GM20431 (cell line): ENCODE data around the gene SYT6.

Experiments
- in situ Hi-C: fragments of 300-500 bp; cut with MseI, MboI; formaldehyde crosslinking; loops from one replicate; pipeline ENCODE4 v1.15.0; 2020; ENCODE audit warnings: low sequenced_read_pairs; ENCODE audit not compliant: unreplicated experiment

SYT6 gene

GRCh38 chr1:114124644-114125043 is 29.0 kb downstream of the SYT6 start:
- in situ Hi-C loops = no loop called here

DNA sequence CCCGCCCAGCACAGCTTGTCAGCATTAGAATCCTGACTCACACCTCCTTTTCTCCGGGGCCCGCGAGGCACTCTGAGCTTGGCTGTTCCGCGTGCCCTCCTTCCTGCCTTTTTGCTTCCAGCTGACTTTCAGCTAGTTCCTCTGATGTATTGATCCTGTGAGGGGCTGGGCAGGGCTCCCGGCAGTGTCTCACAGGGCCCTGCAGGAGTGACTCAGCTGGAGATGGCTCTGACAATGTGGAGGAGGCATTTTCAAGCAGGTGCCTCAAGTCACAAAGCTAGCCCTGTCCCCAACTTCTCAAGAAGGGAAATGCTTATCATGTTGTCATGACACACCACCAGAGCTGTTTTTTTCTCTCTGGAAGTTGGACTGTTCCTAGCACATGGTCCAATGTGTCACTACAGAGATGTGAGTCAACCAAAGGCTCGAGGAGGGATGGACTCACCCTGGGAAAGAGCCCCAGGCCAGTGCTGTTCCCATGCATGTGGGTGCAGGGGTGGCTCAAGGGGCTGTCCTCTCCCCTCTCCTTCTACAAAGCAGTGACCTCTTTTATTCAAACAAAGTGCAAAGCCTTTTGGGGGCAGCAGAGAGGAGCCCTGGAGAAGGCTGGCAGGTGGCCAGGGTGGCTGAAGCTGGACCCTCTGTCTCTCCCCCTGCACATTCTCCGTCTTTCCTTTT is 30.6 kb downstream of the SYT6 start:
- in situ Hi-C loops = no loop called here

DNA sequence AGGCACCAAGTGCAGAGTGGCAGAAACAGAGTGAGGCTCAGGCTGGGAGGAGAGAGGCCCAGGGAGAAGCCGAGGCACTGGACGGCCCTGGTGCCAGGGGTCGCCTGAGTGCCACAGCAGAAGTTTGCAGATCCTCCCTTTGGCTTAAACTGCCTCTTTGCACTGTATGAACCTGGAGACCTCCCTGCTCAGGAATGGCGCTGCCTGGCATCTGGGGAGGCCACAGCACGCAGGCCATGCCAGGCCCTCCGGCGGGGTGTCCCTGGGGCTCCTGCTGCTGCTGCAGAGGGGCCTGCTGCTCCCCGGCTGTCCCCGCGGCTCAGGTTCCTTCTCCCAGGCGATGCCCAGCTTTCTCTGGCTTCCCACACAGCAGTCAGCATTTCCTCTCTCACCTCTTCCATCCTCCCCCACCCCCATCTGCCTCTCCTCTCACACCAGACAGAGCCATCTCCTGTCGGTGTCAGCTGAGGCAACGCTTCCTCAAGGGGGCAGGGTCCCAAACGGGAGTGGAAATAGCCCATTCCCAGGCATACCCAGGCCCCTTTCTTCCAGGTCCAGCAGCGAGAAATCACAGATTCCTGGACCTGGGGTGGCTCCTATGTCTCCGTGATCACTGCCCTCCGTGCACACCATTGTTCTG is 35.2 kb downstream of the SYT6 start:
- in situ Hi-C loops = no loop called here

GRCh38 chr1:114117654-114118053 is 36.0 kb downstream of the SYT6 start:
- in situ Hi-C loops = no loop called here

GRCh38 chr1:114116086-114116485 is 37.6 kb downstream of the SYT6 start:
- in situ Hi-C loops = no loop called here

DNA sequence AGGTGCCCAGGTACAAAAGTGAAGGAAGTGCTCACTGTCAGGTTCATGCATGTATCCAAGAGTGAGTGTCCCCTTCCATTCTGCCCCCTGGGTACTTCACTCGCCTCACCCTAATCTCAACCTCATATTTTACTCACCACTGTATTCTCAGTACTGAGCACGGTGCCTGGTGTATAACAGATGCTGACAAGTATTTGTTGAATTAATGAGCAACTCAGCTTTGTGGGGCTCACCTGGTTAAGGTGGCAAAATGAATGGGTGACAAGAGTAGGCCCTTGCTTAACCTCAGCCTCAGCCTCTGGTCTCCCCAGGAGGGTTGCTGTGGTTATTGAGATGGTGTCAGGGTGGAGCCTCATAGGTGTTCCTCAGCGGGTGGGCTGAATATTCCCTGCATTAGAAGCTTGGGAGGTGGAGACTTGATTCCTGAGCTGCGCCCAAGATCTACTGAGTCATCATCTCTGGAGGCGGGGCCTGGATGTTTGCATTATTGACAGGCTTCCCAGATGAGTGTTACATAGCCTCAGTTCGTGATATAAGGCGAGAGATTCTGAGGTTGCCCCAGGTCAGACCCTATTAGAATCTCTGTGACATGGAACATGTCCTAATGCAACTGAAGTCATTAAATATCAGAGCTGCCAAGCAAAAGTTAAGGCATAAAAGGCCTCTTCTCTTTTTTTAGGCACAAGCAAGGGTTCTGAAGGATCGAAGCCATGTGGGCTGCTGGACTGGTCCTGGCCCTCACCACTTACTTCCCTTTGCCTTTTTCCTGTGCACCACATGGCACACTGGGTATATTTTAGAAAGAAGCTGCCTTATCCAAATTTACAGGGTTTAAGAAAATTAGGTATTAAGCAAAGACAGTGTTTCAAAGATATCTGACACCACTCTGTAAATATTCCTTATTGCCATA is 39.2 kb downstream of the SYT6 start:
- in situ Hi-C loops = no loop called here

DNA sequence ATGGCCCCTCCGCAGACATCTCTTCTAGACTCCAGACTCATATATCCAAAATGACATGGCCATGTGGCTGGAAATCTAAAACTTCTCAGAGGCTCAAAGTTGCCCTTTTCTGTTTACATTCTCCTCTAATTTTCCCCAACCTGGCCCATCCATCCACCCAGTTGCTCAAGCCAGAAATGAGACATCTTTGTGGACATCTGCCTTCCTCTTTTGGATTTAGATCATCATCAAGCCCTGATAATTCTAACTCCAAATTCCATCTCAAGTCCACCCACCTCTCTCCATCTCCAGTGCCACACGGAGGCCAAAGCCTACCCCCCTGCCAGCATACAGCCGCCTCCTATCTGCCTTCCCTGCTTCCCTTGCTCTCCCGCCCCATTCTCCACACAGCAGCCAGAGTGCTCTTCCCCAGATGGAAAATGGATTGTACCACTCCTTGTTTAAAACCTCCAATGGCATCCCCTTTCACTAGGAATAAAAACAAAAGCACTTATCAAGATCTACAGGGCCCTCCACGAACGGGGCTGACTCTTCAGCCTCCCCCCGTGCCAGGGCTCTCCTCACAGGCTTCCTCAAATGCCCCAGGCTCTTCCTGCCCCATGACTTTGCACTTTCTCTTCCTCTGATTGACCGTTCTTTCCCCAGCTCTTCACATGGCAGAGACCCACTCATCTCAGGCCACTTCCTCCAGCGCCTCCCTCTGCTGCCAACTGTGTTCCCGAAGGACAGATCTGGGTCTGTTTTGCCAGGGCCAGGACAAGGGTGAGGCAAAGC is 40.1 kb downstream of the SYT6 start:
- in situ Hi-C loops = no loop called here

DNA sequence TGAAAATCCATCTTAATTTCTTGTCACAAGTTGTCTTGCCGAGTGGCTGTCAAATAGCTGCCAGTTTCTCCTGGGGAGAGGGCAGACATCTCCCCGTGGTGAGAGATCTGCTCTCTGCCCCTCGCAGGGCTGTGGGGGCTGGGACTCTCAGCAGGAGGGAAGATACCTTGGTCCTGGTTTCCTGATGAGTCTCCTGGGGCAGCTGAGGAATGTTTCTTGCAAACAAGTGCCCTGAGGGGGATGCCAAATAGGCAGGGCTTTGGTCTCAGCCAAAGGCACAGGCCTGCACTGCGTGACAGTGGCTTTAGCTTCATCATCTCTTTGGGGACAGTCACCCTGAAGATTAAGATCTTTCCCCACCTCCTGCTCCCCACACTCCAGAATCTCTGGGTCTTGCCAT is 40.9 kb downstream of the SYT6 start:
- in situ Hi-C loops = no loop called here

DNA sequence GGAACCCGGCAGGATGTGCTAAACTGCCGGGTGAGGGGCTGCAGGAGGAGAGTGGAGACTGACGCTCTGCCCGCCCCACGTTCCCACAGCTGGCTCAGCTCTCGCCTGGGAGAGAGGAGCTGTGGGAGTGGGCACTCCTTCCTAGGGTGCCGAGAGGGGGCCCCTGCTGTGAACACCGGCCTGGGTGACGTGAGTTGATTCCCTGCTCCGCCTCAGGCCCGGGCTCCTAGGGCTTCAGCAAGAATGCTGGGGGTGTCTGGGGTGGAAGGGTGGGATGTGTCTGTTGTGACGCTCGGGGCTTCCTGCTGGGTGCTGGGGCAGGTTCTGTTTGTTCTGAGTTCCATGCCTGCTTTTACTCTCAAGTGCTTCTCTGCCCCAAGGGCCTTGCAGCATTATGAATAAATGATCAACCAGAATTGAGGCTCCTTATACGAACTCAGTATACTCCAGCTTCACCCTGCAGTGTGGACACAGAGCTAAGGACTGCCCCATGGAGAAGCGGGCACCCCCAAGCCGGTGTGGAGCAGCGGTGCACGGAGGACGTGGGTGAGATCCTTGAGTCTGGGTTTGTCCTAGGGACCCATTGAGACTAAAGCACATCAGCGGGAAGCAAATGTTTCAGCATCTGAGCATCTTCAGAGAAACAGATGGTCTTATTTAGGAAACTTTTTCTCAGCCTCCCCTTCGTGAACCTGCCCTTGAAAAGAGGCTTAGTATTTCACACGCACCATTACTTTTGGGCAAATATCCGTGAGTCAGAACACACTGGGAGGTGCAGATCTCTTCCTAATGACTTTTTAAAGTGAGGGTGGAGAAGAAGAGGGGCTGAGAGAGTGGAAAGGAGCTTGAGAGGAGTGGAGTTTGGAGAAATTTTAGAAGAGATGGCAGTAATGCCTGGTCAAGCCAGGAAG is 41.7 kb downstream of the SYT6 start:
- in situ Hi-C loops = no loop called here

- in situ Hi-C loops = no loop called here
Observed at GRCh38 chr1:114109981-114110380, 43.7 kb downstream of the SYT6 start.

DNA sequence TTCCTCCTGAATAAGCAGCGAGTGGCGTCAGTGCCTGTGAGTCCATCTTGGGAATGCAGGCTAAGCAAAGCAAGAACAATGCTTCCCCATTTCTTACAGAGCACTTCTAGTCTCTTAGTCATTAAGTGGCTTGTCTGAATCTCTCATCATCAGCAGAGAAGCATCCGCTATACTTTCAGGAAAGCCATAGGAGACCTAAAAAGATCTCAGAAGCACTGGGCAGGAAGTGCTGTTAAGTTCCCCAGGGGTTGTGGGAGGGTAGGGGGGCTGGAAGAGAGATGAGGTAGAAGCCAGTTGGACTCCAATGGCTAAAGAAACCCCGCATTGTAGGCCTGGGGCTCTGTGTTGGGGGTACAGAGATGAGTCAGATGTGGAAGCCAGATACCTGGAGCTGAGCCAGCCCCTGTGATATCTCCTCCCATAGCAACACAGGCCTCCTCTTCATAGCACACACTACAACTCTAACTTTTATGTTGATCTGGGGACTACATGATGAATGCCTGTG is 44.9 kb downstream of the SYT6 start:
- in situ Hi-C loops = no loop called here

- in situ Hi-C loops = no loop called here
Observed at GRCh38 chr1:114107474-114108435, 45.9 kb downstream of the SYT6 start.

- in situ Hi-C loops = no loop called here
Observed at GRCh38 chr1:114105421-114105979, 48.2 kb downstream of the SYT6 start.

GRCh38 chr1:114104949-114105348 is 48.7 kb downstream of the SYT6 start:
- in situ Hi-C loops = no loop called here

GRCh38 chr1:114103992-114104391 is 49.7 kb downstream of the SYT6 start:
- in situ Hi-C loops = no loop called here

- in situ Hi-C loops = no loop called here
Observed at GRCh38 chr1:114102136-114102535, 51.5 kb downstream of the SYT6 start.

DNA sequence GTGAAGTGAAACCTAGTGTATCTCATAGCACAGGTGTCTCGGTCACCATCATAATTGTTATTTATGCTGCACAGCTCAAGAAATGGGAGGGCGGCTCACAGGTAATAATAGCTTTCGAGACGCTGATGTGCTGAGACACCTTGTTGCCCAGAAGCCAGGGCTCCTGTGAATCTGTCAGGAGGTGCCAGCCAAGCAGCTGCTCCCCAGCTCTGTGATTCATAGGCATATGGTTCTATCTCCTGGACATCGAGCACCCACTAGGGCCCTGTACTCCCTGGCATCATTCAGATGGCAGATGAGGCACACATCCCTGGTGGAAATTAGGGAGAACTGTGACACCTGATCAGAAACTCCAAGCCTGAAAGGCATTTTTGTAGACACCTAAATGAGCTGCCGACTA is 53.5 kb downstream of the SYT6 start:
- in situ Hi-C loops = no loop called here

- in situ Hi-C loops = no loop called here
Observed at GRCh38 chr1:114099268-114099667, 54.4 kb downstream of the SYT6 start.
